Fibroblast of villous mesenchyme (primary cell): ENCODE measurements around the gene RNF135. TPM values are rescaled to one million over a fixed set of nuclear protein-coding genes. Genes with fewer than 3 reads are reported as not detected.

Experiments
- DNase-seq: peaks from one replicate; pipeline ENCODE4 v3.0.0-alpha.2; 2010; ENCODE audit warnings: low read depth
- H3K4me3 ChIP-seq: 2 replicates; pipeline ENCODE4 v1.5.1; 2011; ENCODE audit warnings: low read depth, mild to moderate bottlenecking, low read length
- CTCF ChIP-seq: IDR thresholded peaks from 2 replicates; pipeline ENCODE4 v1.5.1; 2012; ENCODE audit warnings: low read depth, mild to moderate bottlenecking, low read length; ENCODE audit not compliant: insufficient read depth
- total RNA-seq: library from RNA; depleted of rRNA; stranded (reverse); fragments of >200 nt; gene quantifications from 2 replicates; pipeline ENCODE4 v1.2.3, GENCODE V29; 2012

The RNF135 gene
- total RNA-seq, 1 donor = 8.6 TPM

- no peak for TF ChIP-seq CTCF
- H3K4me3 ChIP-seq = no peak overlapping the region
- no peak for DNase-seq
Measured at GRCh38 chr17:30995347-30995746, 24.5 kb downstream of the RNF135 start.

- no peak overlapping the region for H3K4me3 ChIP-seq
- no peak for DNase-seq
- TF ChIP-seq CTCF = no peak
Measured at GRCh38 chr17:30996486-30996885, 25.6 kb downstream of the RNF135 start.

GRCh38 chr17:30997270-30997669, 26.4 kb downstream of the RNF135 start:
- no peak for TF ChIP-seq CTCF
- no peak overlapping the region for H3K4me3 ChIP-seq
- no peak for DNase-seq

- no peak overlapping the region for H3K4me3 ChIP-seq
- no peak for DNase-seq
- no peak for TF ChIP-seq CTCF
Measured at GRCh38 chr17:30997842-30998241, 27.0 kb downstream of the RNF135 start.

GRCh38 chr17:31002047-31002446, 31.2 kb downstream of the RNF135 start:
- no peak overlapping the region for H3K4me3 ChIP-seq
- TF ChIP-seq CTCF = no peak
- DNase-seq = no peak

GRCh38 chr17:31003225-31003866, 32.5 kb downstream of the RNF135 start:
- no peak for DNase-seq
- no peak overlapping the region for H3K4me3 ChIP-seq
- TF ChIP-seq CTCF = no peak

- DNase-seq = no peak
- TF ChIP-seq CTCF = no peak
- H3K4me3 ChIP-seq = no peak overlapping the region
Measured at GRCh38 chr17:31004160-31004559, 33.3 kb downstream of the RNF135 start.
